ENCODE results near the gene NUTM2F. TPM values are rescaled to one million over a fixed set of nuclear protein-coding genes. Genes with fewer than 3 reads are reported as not detected.
"Not testable (repeated sequence)": the region's sequence is repeated elsewhere in the genome, so short reads cannot be mapped to it uniquely, and the experiment has no call there.

The NUTM2F gene
- total RNA-seq, 1 experiment from 2014 or later = not detected

DNA sequence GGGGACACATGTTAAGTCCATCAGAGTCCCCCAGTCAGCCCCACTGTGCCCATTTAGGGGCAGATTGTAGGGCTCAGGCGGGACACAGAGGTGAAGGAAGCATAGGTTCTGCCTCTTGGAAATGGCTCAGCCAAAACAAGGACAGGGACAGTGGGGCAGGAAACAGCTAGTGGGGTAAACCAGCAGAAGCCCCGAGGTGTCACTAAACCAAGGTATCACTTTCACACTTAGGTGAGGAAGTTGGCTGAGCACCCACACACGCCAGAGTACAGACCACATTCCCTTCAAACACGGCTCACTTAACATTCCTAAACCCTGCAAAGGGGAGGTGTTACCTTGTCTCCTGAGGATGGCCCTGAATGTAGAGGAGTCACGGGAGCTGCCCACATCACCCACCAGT, 12.2 kb downstream of the NUTM2F start:
- DNase-seq (ENCODE audit: low spot score) = not testable (repeated sequence)

DNA sequence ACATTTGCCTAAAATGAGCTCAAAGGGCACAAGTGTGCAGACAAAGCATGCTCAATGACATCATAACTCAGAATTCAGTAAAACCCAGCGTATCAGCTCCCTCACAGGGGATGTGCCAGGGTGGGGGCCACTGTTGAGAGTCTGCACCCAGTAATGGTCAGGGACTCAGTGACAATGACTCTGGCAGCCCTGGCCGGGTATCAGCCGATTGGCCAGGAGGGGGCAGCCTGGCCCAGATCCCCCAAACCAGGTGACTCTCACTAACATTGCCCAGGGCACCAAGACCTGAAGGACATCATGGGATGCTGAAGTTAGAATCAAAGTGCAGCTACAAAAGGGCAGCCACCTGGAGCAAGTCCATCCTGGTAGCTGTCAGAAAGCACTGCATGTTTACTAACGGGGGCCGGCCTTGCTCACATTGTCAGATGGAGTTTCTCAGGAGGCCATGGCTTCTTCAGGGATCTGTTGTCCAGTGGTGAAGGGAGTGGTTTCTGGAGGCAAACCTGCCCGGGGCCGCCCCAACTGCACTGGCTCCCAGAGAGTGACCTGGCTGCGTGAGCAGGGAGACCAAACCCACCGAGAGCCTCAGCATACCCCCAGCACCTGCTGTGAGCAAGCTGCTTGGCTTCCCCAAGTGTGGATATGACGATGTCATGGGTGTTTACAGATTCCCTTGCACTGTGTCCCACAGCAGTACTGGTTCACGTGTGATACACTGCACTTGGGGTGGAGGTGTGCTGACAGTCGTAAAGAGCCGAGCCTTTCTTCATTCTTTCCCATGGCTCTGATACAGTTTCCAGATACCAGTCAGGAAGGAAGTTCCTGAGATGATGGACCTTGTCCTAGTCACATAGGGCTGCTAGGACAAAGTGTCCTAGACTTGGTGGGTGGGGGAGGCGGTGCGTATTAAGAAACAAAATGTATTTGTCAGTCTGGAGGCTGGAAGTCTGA, 13.1 kb downstream of the NUTM2F start:
- not testable (repeated sequence) for DNase-seq (ENCODE audit: low spot score)

DNA sequence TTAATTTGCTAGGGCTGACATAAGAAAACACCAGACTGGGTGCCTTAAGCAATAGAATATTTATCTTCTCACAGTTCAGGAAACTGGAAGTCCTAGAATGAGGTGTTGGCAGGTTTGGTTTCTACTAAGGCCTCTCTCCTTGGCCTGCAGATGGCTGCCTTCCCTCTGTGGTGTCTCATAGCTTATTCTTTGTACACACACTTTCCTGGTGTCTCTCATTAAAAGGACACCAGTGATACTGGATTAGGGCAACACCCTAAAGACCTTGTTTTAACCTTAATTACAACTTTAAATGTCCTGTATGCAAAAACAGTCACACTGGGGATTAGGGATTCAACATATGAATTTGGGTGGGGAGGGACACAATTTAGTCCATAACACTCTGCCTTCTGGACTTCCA, 25.1 kb downstream of the NUTM2F start:
- DNase-seq (ENCODE audit: low spot score) = no peak

DNA sequence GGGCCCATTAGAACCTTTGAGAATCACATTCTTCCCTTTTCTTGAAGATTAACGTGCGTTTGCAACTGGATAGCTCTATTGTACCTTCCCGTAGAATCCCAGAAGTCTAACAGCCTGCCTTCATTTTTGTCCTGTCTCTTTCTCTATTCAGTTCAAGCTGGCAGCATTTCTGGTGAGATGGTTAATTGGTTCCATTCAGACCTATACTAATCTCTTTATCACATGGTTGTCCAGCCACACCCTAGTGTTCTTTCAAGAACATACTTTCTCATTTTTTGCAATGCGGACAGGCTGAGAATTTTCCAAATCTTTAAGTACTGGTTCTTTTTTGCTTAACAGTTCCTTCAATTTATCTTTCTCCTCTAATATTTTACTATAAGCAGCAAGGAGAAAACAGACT, 26.0 kb downstream of the NUTM2F start:
- no peak for DNase-seq (ENCODE audit: low spot score)

DNA sequence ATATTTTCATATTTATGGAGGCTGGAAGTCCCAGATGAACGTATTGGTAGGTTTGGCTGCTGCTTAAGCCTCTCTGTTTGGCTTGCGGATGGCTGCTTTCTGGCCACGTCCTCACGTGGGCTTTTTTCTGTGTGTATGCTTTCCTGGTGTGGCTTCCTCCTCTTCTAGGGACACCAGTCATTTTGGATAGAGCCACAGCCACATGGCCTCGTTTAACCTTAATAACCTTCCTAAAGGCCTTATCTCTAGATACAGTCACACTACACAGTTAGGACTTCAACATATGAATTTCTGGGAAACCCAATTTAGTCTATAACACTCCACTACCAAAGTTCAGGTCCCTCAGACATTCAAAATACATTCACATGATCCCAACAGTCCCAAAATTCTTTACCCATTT, 26.9 kb downstream of the NUTM2F start:
- no peak for DNase-seq (ENCODE audit: low spot score)

DNA sequence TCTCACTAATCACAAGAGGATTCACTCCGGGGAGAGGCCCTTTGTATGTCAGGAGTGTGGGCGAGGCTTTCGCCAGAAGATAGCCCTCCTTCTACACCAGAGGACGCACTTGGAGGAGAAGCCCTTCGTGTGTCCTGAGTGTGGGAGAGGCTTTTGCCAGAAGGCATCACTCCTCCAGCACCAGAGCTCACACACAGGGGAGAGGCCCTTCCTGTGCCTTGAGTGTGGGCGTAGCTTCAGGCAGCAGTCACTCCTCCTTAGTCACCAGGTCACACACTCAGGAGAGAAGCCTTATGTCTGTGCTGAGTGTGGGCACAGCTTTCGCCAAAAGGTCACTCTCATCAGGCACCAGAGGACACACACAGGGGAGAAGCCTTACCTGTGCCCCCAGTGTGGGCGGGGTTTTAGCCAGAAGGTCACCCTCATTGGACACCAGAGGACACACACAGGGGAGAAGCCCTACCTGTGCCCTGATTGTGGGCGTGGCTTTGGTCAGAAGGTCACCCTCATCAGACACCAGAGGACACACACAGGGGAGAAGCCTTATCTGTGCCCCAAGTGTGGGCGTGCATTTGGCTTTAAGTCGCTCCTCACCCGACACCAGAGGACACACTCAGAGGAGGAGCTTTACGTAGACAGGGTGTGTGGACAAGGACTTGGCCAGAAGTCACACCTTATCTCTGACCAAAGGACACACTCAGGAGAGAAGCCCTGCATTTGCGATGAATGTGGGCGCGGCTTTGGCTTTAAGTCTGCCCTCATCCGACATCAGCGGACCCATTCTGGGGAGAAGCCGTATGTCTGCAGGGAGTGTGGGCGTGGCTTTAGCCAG, 27.8 kb downstream of the NUTM2F start:
- DNase-seq (ENCODE audit: low spot score) = no peak

DNA sequence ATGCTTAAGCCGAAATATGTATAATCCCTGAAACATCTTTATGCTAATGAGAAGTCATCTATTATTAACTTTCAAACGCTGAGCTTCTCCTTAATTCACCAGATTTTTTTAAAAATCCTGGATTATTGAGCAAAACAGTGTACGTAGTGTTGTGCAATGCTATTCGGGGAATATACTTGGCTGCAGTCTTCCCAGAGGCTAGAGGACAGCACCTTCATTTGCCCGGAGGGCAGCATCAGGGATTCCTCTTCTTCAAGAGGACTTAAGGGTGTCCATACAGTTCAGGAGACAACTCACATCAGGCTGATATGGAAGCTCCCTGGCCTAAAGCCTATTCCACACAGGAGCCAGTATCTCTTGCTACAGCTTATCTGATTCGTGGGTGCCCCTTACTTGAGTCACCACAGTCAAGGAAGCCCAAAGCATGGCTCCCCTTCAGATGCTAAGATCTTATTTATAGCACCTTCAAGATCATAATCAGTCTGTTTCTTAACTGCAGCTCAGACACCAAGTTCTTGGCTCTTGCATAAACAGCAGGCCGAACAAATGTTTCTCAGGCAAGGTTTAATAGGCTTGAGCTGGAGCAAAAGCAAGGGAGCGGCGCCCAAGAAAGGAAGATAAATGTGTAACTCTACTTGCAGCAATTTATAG, 29.4 kb downstream of the NUTM2F start:
- DNase-seq (ENCODE audit: low spot score) = no peak

DNA sequence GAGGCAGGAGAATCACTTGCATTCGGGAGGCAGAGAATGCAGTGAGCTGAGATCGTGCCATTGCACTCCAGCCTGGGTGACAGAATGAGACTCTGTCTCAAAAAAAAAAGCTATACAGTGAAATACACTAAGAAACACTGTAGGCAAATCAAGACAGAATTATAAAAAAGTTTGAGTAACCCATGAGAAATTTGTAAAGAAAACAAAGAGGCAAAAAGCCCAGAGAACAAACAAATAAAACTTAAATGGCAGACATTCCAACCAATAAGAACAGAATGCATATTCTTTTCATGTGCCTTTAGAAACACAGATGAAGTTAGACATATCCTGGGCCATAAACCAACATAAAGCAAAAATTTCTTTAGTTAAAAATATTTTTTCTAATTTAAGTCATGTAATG, 38.8 kb downstream of the NUTM2F start:
- no peak for DNase-seq (ENCODE audit: low spot score)

DNA sequence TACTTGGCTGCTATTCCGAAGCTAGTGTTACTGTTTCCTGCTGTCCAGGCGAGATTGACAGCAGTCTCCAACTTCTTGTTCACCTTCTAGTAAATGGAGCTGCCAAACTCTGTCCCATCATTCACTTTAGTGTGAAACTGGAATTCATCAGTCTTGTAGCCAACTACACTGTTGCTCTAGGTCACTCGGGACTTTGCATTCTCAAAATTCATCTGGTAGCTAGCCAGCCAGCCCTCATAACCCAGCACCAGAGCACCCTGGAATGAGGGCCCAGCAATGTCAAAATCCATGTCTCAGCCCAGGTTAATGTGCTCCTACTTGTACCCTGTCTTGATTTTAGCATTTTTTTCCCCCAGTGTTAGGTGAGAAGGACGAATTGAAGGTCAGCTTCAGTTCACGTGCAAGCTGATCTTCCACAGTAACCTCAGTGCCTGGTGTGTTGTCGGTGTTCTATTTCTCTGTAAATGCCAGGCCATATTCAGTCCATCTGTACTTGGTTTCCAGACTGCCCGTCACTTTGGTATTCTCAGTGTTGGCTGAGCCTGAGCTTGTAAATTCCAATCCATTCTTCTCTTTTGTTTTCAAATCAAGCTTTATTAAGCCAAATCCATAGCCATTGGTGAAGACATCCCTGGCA, 40.4 kb downstream of the NUTM2F start:
- DNase-seq (ENCODE audit: low spot score) = no peak

DNA sequence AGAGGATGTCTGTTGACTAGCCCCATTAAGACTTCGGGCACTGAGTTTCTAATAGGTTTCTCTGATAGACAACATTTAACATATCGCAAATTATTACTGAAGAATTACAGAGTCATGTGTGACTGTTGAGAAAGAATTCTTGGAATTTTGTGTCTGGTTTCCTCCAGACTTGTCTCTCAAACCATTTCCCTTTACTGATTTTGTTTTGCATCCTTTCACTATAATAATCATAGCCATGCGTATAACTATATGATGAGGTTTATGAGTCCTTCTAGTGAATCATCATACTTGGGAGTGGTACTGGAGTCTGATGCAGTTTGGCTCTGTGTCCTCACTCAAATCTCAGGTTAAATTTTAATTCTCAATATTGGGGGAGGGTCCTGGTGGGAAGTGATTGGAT, 42.3 kb downstream of the NUTM2F start:
- DNase-seq (ENCODE audit: low spot score) = peak; percentile 21

DNA sequence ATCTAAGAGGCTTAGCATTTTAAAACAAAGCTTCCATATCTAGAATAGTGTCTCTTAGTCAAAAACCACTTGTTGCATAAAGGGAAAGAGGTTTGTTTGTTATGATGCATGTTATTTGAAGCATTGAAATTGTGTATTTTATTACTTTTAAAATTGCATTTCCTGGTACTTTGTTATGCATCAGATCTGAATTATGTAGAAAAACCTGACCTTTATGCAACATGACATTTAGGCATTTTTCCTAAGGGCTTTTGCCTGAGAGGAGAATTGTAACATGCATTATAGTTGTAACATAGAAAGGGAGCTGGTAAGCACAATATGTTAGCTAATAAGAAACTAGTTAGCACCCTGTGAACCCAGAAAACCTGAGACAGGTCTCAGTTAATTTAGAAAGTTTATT, 47.3 kb downstream of the NUTM2F start:
- no peak for DNase-seq (ENCODE audit: low spot score)

DNA sequence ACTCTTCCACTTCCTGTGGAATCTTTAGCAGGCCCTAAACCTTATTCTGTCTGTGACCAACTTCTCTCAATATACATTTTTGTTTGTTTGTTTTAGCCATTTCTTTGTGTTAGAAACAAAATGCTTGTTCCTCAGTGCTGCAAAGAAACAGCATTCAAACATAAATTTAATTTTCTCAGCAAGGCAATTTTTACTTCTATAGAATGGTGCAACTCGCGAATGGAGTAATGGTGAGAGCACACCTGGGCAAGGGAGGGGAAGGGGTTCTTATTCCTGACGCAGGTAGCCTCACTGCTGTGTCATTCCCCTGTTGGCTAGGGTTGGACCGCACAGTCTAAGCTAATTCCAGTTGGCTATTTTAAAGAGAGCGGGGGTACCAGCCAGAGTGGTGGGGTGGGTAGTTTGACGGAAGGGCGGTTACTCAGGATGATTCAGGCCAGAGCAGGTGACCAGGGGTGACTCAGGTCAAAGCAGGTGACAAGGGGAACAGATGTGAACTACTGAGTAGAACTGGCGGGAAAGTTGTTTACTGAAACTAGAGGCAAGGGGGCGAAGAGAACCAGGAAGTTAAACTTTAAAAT, 47.9 kb downstream of the NUTM2F start:
- no peak for DNase-seq (ENCODE audit: low spot score)

DNA sequence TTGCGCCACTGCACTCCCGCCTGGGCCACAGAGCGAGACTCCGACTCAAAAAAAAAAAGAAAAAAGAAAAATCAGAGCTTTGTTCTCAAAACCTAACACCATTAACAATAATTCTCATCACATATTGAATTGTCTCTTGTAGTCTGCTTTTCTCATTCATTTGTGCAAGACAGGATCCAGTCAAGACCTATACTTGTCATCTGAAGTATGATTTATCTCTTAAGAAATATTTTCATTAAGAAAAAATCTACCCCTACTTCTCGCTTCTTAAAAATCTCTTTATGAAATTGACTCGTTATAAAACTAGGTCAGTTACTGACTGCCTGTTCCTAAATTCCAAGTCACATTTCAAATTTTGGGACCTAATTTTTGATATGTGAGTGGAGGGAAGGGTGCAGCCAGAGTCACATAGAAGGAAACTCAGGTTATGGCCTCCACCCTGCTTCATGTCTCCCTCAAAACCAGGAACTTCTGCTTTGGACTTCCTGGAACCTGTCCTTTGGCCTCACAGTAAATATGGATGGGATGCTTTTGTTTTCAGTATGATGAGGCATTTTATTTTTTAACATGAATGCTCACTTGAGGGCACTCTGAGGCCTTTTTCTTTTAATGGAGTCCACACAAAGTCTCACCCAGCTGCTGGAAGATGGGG, 50.4 kb downstream of the NUTM2F start:
- DNase-seq (ENCODE audit: low spot score) = no peak

DNA sequence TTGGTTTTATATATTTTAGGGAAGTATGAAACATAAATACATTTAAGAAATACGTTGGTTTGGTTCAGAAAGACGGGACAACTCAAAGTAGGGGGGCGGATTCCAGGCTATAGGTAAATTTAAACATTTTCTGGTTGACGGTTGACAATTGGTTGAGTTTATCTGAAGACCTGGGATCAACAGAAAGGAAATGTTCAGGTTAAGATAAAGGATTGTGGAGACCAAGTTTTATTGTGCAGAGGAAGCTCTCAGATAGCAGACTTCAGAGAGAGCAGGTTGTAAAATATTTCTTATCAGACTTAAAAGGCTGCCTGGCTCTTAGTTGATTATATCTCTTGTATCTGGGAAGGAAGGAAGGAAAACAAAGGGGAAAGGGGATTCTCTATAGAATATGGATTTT, 51.4 kb downstream of the NUTM2F start:
- not testable (repeated sequence) for DNase-seq (ENCODE audit: low spot score)

DNA sequence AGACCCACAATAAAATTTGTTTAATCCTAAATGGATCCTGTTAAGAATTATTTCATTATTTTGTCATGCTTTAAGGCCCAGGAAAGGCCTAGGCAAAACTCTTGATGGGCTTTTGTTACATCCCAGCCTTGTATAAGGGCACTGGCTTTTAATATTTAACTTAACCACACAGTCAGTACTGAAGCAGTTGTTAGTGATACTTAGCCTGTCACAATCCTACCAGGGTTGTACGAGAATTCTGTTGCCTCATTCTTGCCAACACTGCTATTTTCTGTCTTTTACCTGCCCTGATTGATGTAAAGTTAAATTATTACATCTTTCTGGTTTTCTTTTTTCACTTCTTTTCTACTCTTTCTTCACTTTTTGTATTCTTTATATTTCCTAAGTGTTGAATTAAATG, 58.4 kb downstream of the NUTM2F start:
- DNase-seq (ENCODE audit: low spot score) = no peak

DNA sequence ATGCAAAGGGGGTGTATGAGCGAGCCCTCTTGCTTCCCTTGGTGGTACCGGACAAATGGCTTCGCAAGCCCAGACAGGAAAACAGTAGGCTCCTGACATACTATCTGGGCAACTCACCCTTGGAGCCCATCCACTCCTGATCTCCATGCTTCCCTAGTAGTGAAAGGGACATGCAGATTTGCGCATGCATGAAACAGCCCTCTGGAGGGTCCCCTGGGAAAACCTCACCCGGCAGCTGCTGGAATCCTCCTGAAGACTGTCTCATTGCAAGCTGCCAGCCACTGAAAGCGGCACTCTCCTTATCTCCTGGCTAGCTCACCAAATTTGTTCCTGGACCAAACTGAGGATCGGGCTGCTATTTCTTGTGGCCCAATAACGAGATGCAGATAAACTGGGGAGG, 59.2 kb downstream of the NUTM2F start:
- DNase-seq (ENCODE audit: low spot score) = no peak

Other genes with a start within 250 kb of the NUTM2F start
- 11.5 and 12.4 TPM in 2 replicates for gene PTPDC1, start 244.2 kb downstream of the NUTM2F start, total RNA-seq (2014; rRNA removed; shearing (Covaris generic))
- gene ZNF169, start 69.3 kb downstream of the NUTM2F start, total RNA-seq (2014; rRNA removed; shearing (Covaris generic)) = 2.2 and 3.2 TPM in 2 replicates
- gene PCAT7, start 226.4 kb upstream of the NUTM2F start, total RNA-seq (2014; rRNA removed; shearing (Covaris generic)) = 2.0 and 2.2 TPM in 2 replicates